IMR-90 (cell line): Measurements from ENCODE around the gene PRSS50. TPM values are rescaled to one million over a fixed set of nuclear protein-coding genes. Genes with fewer than 3 reads are reported as not detected.

Source experiments
- ATAC-seq: fragments of 200-7000 bp; cut with Tn5 transposase; 2 replicates; pipeline ENCODE4 v1.9.1; 2020; ENCODE audit warnings: low read depth, mild to moderate bottlenecking, moderate library complexity
- BruUV-seq: library from RNA; stranded (reverse); fragments of 400-500 nt; replicated peaks from 2 replicates; lab custom pipeline; 2021; lab: Mats Ljungman, UMichigan
- CTCF ChIA-PET: fragments of 300-600 bp; formaldehyde crosslinking; extraction: SDS; loops from one replicate; lab custom pipeline; 2021; ENCODE audit warnings: antibody characterized with exemption; lab: Yijun Ruan, JAX
- POLR2A ChIA-PET: fragments of 300-600 bp; sonication (Branson Sonifier 250); formaldehyde crosslinking; loops from one replicate; lab custom pipeline; 2022; ENCODE audit warnings: antibody characterized with exemption; ENCODE audit not compliant: unreplicated experiment; lab: Charles Lee
- DNase-seq: peaks from one replicate; pipeline ENCODE4 v3.0.0; 2013
- H2AFZ ChIP-seq: replicated peaks from 2 replicates; pipeline ENCODE3; 2013; ENCODE audit warnings: low read length, mild to moderate bottlenecking; ENCODE audit not compliant: poor library complexity
- H2AK5ac ChIP-seq: 2 replicates; pipeline ENCODE4 v1.6.1; 2013; ENCODE audit warnings: low read depth, low read length, inconsistent platforms
- H2AK9ac ChIP-seq: replicated peaks from 2 replicates; pipeline ENCODE3; 2013; ENCODE audit warnings: mild to moderate bottlenecking, low read depth, low read length, moderate library complexity; ENCODE audit not compliant: poor library complexity
- H2BK120ac ChIP-seq: 2 replicates; pipeline ENCODE4 v1.6.1; 2013; ENCODE audit warnings: low read depth, low read length, inconsistent platforms
- H2BK15ac ChIP-seq: 3 replicates; pipeline ENCODE4 v1.6.1; 2013; ENCODE audit warnings: low read depth, low read length, inconsistent platforms
- H2BK20ac ChIP-seq: 2 replicates; pipeline ENCODE4 v1.6.1; 2013; ENCODE audit warnings: low read depth, mild to moderate bottlenecking, inconsistent platforms, low read length, moderate library complexity
- H2BK5ac ChIP-seq: 2 replicates; pipeline ENCODE4 v1.6.1; 2013; ENCODE audit warnings: mild to moderate bottlenecking, low read depth, low read length, inconsistent platforms; ENCODE audit not compliant: poor library complexity, severe bottlenecking
- H3K14ac ChIP-seq: replicated peaks from 2 replicates; pipeline ENCODE4 v1.6.1; 2013; ENCODE audit warnings: low read depth, low read length, inconsistent platforms
- H3K18ac ChIP-seq: 2 replicates; pipeline ENCODE4 v1.6.1; 2013; ENCODE audit warnings: low read depth, low read length, control low read depth
- H3K23ac ChIP-seq: 2 replicates; pipeline ENCODE4 v1.6.1; 2013; ENCODE audit warnings: low read depth, low read length, inconsistent platforms
- H3K27ac ChIP-seq: 2 replicates; pipeline ENCODE4 v1.5.1; 2013; ENCODE audit warnings: mild to moderate bottlenecking, control low read depth, low read length; ENCODE audit not compliant: insufficient read depth
- H3K27me3 ChIP-seq: 2 replicates; pipeline ENCODE4 v1.6.1; 2013; ENCODE audit warnings: low read length; ENCODE audit not compliant: control insufficient read depth, insufficient read depth
- H3K36me3 ChIP-seq: 2 replicates; pipeline ENCODE4 v1.6.1; 2013; ENCODE audit warnings: low read length, mixed read lengths; ENCODE audit not compliant: control insufficient read depth, insufficient read depth
- H3K4ac ChIP-seq: 2 replicates; pipeline ENCODE4 v1.6.1; 2013; ENCODE audit warnings: low read depth, low read length, inconsistent platforms
- H3K4me1 ChIP-seq: 2 replicates; pipeline ENCODE4 v1.6.1; 2013; ENCODE audit warnings: low read length, mixed read lengths; ENCODE audit not compliant: control insufficient read depth, insufficient read depth
- H3K4me2 ChIP-seq: 2 replicates; pipeline ENCODE4 v1.6.1; 2013; ENCODE audit warnings: low read depth, mild to moderate bottlenecking, control low read depth, low read length, moderate library complexity
- H3K4me3 ChIP-seq: 2 replicates; pipeline ENCODE4 v1.5.1; 2013; ENCODE audit warnings: low read depth, mild to moderate bottlenecking, control low read depth, low read length, moderate library complexity; ENCODE audit not compliant: insufficient read depth
- H3K56ac ChIP-seq: 2 replicates; pipeline ENCODE4 v1.6.1; 2013; ENCODE audit warnings: low read length, inconsistent platforms; ENCODE audit not compliant: insufficient read depth; ENCODE audit errors: extremely low read depth
- H3K79me1 ChIP-seq, 2 experiments: 2 replicates each; pipeline ENCODE4 v1.6.1; 2013; ENCODE audit warnings: low read length in 2 of 2, inconsistent platforms in 1 of 2, low read depth in 1 of 2
- H3K9ac ChIP-seq: 2 replicates; pipeline ENCODE4 v1.6.1; 2013; ENCODE audit warnings: low read depth, low read length, control low read depth
- H3K9me1 ChIP-seq: 2 replicates; pipeline ENCODE4 v1.6.1; 2013; ENCODE audit warnings: low read length, inconsistent platforms; ENCODE audit not compliant: insufficient read depth
- H3K9me3 ChIP-seq: 2 replicates; pipeline ENCODE4 v1.6.1; 2013; ENCODE audit warnings: low read length; ENCODE audit not compliant: control insufficient read depth, insufficient read depth
- H4K20me1 ChIP-seq: 2 replicates; pipeline ENCODE4 v1.6.1; 2013; ENCODE audit warnings: low read length, inconsistent platforms; ENCODE audit not compliant: insufficient read depth
- H4K5ac ChIP-seq: 2 replicates; pipeline ENCODE4 v1.6.1; 2013; ENCODE audit warnings: mild to moderate bottlenecking, low read depth, low read length, control low read depth
- H4K8ac ChIP-seq, 2 experiments: 2 replicates each; pipeline ENCODE4 v1.6.1; 2013; ENCODE audit warnings: low read depth in 2 of 2, low read length in 2 of 2, control low read depth in 1 of 2, inconsistent platforms in 1 of 2
- H4K91ac ChIP-seq: 2 replicates; pipeline ENCODE4 v1.6.1; 2013; ENCODE audit warnings: low read depth, low read length, inconsistent platforms; ENCODE audit not compliant: insufficient read depth
- BHLHE40 ChIP-seq: fragments of 150-350 bp; IDR thresholded peaks from 2 replicates; pipeline ENCODE4 v1.6.1; 2016; ENCODE audit warnings: mild to moderate bottlenecking, low read depth, low read length
- CTCF ChIP-seq: conservative IDR thresholded peaks from 2 replicates; pipeline ENCODE4 v1.5.1; 2012; ENCODE audit warnings: mild to moderate bottlenecking, low read depth, low read length, improper control_type of control experiment
- WGBS, 2 experiments: methylation state at CpG; one replicate each; pipeline versions ENCODE4 v1.1.5 to v1.1.7; 2013; ENCODE audit warnings: missing lambda C conversion rate in 2 of 2; ENCODE audit not compliant: insufficient read length in 1 of 2; ENCODE audit errors: extremely low coverage in 2 of 2; 5-methylcytosine and 5-hydroxymethylcytosine counted together
- dilution Hi-C: fragments of 300-500 bp; cut with HindIII; formaldehyde crosslinking; loops from one replicate; pipeline ENCODE4 v1.14.3; 2018; ENCODE audit warnings: low sequenced_read_pairs; ENCODE audit not compliant: unreplicated experiment
- in situ Hi-C: fragments of 300-500 bp; cut with MboI; formaldehyde crosslinking; loops from 3 replicates; pipeline ENCODE4 v1.14.3; 2019; ENCODE audit warnings: low sequenced_read_pairs, inconsistent platforms, mixed read lengths
- intact Hi-C: fragments of 100-400 bp; cut with micrococcal nuclease; formaldehyde crosslinking; loops from 2 replicates; pipeline ENCODE4 v1.10.0; 2022
- polyA plus RNA-seq, 3 experiments: library from polyadenylated mRNA; depleted of rRNA; stranded (reverse); fragments of >200 nt; gene quantifications; 2 replicates each; pipeline ENCODE4 v1.2.3, GENCODE V29; 2012; ENCODE audit warnings: low replicate concordance in 1 of 3
- total RNA-seq: library from RNA; depleted of rRNA; stranded (reverse); fragments of >200 nt; gene quantifications from 2 replicates; pipeline ENCODE4 v1.2.3, GENCODE V29; 2012

The PRSS50 gene
- total and polyA plus RNA-seq, 2 of the 4 experiments (the other 2 are of a cell fraction) = not detected

GRCh38 chr3:46673151-46674030 lies 44.3 kb downstream of the PRSS50 start:
- Histone ChIP-seq H3K79me1 (no peaks in the 10 kb centered on the region), H2AK5ac (no peak overlapping the region), H3K4me2 (no peak overlapping the region), H3K9me3 (no peaks in the 10 kb centered on the region), H3K4ac (no peak overlapping the region), H3K14ac (no peak overlapping the region), H3K27ac (no peak overlapping the region), H2AK9ac (peak overlapping the region; percentile 25), H2BK5ac (no peak overlapping the region), H2BK120ac (no peak overlapping the region), H3K23ac (no peak overlapping the region), H4K5ac (no peak overlapping the region), H2BK20ac (no peak overlapping the region), H3K4me1 (peaks cover 2% of the 10 kb centered on the region; the same call in 1 of the 2 replicates), H3K9ac (no peak overlapping the region), H2BK15ac (no peak overlapping the region), H3K56ac (no peak overlapping the region), H3K4me3 (no peak overlapping the region), H3K9me1 (no peaks in the 10 kb centered on the region), H2AFZ (no peak overlapping the region), H4K8ac (no peak overlapping the region), H3K36me3 (peaks cover 5% of the 10 kb centered on the region; the same call in 1 of the 2 replicates), H4K20me1 (no peaks in the 10 kb centered on the region), H3K27me3 (no peaks in the 10 kb centered on the region), H4K91ac (no peak overlapping the region), H3K18ac (no peak overlapping the region)
- CTCF ChIA-PET = interaction anchor here (1.4 kb wide), 1 partner anchor 44 kb away, joined by 3 read pairs; no protein-coding TSS in a partner anchor
- intact Hi-C loops = no loop called here
- dilution Hi-C loops = no loop called here
- BruUV-seq = no TSS peak
- no peak for DNase-seq
- TF ChIP-seq BHLHE40 (no peak), CTCF (no peak)
- no peak for ATAC-seq
- WGBS, 2 experiments = 58% methylated on average over 5 of the region's 10 CpGs; no CpG with 5 or more reads in 1 of the 2 experiments
- in situ Hi-C loops = no loop called here
- POLR2A ChIA-PET = no interaction called here
